Progenitor cell of endocrine pancreas (in vitro differentiated cells): ENCODE results near the gene BRIP1. TPM values are rescaled to one million over a fixed set of nuclear protein-coding genes. Genes with fewer than 3 reads are reported as not detected.
"Not testable (repeated sequence)": the region's sequence is repeated elsewhere in the genome, so short reads cannot be mapped to it uniquely, and the experiment has no call there.

Experiments
- DNase-seq: peaks from one replicate; pipeline ENCODE4 v3.0.0; 2021; ENCODE audit warnings: low spot score; ENCODE audit not compliant: unreplicated experiment
- H3K27ac Mint-ChIP-seq: 2 replicates; pipeline ENCODE4 v1.8.0; 2021; ENCODE audit warnings: mild to moderate bottlenecking, moderate library complexity, mixed read lengths
- H3K27me3 Mint-ChIP-seq: 2 replicates; pipeline ENCODE4 v1.8.0; 2021; ENCODE audit warnings: mixed read lengths
- H3K36me3 Mint-ChIP-seq: 2 replicates; pipeline ENCODE4 v1.8.0; 2022; ENCODE audit warnings: mixed read lengths; ENCODE audit not compliant: insufficient read depth
- H3K4me1 Mint-ChIP-seq: 2 replicates; pipeline ENCODE4 v1.8.0; 2021; ENCODE audit warnings: low read depth, mixed read lengths
- H3K4me3 Mint-ChIP-seq: 2 replicates; pipeline ENCODE4 v1.8.0; 2021; ENCODE audit warnings: low read depth, mild to moderate bottlenecking, moderate library complexity, mixed read lengths
- H3K9me3 Mint-ChIP-seq: 2 replicates; pipeline ENCODE4 v1.8.0; 2021; ENCODE audit warnings: low read depth, mixed read lengths
- CTCF ChIP-seq: fragments of 200-600 bp; sonication (generic); IDR thresholded peaks from one replicate; pipeline ENCODE4 v1.5.0; 2021; ENCODE audit warnings: antibody characterized with exemption, mild to moderate bottlenecking; ENCODE audit not compliant: unreplicated experiment
- total RNA-seq: library from RNA; stranded (reverse); gene quantifications from 2 replicates; pipeline ENCODE4 v1.2.1, GENCODE V29; 2021

Gene BRIP1
- total RNA-seq, 1 donor from 2014 or later: 13.5 TPM

- Mint-ChIP-seq H3K9me3 (no peaks in the 10 kb centered on the region), H3K27ac (peak overlapping the region; percentile 49), H3K36me3 (peaks cover 1% of the 10 kb centered on the region), H3K27me3 (no peaks in the 10 kb centered on the region), H3K4me3 (no peak overlapping the region), H3K4me1 (no peaks in the 10 kb centered on the region)
- TF ChIP-seq CTCF: no peak
- no peak for DNase-seq
These were observed 34.3 kb upstream of the BRIP1 start for GRCh38 chr17:61897548-61898180.

DNA sequence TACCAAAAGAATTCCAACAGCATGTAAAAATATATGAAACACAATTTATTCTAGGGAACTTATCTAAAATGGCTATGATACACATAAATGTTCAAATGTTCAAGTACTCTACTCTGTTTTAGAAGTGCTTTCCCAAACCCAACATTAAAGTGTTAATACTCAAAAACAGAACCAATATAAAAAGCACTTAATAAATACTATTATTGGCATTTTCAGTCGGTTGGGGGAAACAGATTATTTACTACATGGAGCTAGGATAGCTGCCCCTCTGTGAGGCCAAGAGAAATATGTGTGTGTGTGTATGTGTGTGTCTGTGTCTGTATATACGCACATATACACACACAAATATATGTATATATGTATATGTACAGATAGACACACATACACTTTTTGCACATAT, 32.1 kb upstream of the BRIP1 start:
- Mint-ChIP-seq H3K27me3 (no peaks in the 10 kb centered on the region), H3K9me3 (no peaks in the 10 kb centered on the region), H3K4me1 (no peaks in the 10 kb centered on the region), H3K4me3 (no peak overlapping the region), H3K27ac (no peak overlapping the region), H3K36me3 (peaks cover 6% of the 10 kb centered on the region)
- DNase-seq: no peak
- TF ChIP-seq CTCF: no peak

DNA sequence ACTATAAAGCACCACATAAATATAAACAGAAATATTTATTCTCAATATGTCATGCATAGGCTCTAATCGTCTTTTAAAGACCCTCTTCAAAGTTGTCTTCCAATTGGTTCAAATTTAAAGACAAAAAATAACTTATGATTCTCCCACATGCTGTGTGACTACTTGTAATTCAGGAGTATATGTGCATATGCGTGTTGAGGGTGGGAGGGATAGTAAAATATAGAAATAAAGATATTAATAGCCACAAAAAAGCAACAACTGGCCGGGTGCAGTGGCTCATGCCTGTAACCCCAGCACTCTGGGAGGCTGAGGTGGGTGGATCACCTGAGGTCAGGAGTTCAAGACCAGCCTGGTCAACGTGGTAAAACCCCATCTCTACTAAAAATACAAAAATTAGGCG, 31.0 kb upstream of the BRIP1 start:
- H3K27me3 Mint-ChIP-seq, H3K4me3 Mint-ChIP-seq, H3K9me3 Mint-ChIP-seq, H3K4me1 Mint-ChIP-seq, DNase-seq, H3K36me3 Mint-ChIP-seq, H3K27ac Mint-ChIP-seq: not testable (repeated sequence)

GRCh38 chr17:61887733-61888132, 24.4 kb upstream of the BRIP1 start:
- not testable (repeated sequence) for DNase-seq, H3K27me3 Mint-ChIP-seq
- peaks cover 18% of the 10 kb centered on the region for H3K36me3 Mint-ChIP-seq

GRCh38 chr17:61885865-61886264, 22.5 kb upstream of the BRIP1 start:
- H3K27me3 Mint-ChIP-seq, DNase-seq, H3K4me3 Mint-ChIP-seq: not testable (repeated sequence)

More at GRCh38 chr17:61887733-61888132, 24.4 kb upstream of the BRIP1 start:
- H3K27ac Mint-ChIP-seq, H3K4me1 Mint-ChIP-seq, H3K4me3 Mint-ChIP-seq, H3K9me3 Mint-ChIP-seq: not testable (repeated sequence)

DNA sequence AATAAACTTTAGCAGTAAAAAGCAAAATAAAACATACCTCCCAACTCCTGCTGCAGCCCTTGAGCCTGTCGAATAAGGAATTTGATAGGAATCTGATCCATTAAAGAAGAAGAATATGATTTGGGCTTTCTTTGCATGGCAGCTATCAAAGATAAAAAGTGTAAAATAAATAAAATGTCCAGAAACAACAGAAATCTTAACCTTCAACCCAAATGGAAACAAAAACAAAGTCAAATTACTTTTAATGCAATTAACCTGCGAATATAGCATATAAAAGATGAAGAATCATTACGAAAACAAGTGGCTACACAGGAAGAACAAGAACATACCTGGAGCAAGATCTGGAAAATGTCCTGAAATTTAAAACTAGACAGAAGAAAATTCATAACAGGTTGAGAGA, 21.5 kb upstream of the BRIP1 start:
- Mint-ChIP-seq H3K9me3 (no peaks in the 10 kb centered on the region), H3K27ac (no peak overlapping the region), H3K36me3 (peaks cover 14% of the 10 kb centered on the region), H3K4me1 (no peaks in the 10 kb centered on the region), H3K27me3 (no peaks in the 10 kb centered on the region), H3K4me3 (no peak overlapping the region)
- no peak for TF ChIP-seq CTCF
- no peak for DNase-seq

More at GRCh38 chr17:61885865-61886264, 22.5 kb upstream of the BRIP1 start:
- not testable (repeated sequence) for H3K4me1 Mint-ChIP-seq, H3K9me3 Mint-ChIP-seq, H3K27ac Mint-ChIP-seq
- peaks cover 15% of the 10 kb centered on the region for H3K36me3 Mint-ChIP-seq

DNA sequence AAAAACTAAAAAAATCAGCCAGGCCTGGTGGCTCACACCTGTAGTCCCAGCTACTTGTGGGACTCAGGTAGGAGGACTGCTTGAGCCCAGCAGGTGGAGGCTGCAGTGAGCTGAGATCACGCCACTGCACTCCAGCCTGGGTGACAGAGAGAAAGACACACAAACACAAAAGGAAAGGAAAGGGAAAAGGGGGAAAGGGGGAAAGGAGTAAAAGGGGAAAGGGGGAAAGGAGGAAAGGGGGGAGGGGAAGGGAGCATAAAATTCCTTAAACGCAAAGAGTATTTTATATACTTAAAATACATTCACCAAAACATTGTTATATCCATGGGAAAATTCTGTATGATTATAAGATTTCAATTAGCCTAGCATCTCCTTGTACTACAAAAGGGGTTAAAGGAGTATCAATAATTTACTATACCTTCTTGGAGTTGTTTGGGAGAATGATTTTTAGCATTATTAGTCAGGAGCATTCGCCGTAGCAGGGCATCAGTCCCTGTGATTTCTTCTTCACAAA, 17.3 kb upstream of the BRIP1 start:
- Mint-ChIP-seq H3K4me1 (no peaks in the 10 kb centered on the region), H3K4me3 (no peak overlapping the region), H3K9me3 (no peaks in the 10 kb centered on the region), H3K36me3 (peaks cover 5% of the 10 kb centered on the region), H3K27me3 (no peaks in the 10 kb centered on the region), H3K27ac (no peak overlapping the region)
- TF ChIP-seq CTCF: no peak
- no peak for DNase-seq
